Osteoblast (primary cell): ENCODE data around the gene PSMD1. TPM values are rescaled to one million over a fixed set of nuclear protein-coding genes. Genes with fewer than 3 reads are reported as not detected.

Source experiments
- DNase-seq: peaks from one replicate; pipeline ENCODE4 v3.0.0; 2011; ENCODE audit warnings: low spot score, mixed read lengths; ENCODE audit not compliant: insufficient read length; ENCODE audit errors: missing footprints
- H2AFZ ChIP-seq: 2 replicates; pipeline ENCODE4 v1.6.0; 2011; ENCODE audit warnings: mild to moderate bottlenecking, low read length
- H3K27ac ChIP-seq: 2 replicates; pipeline ENCODE4 v1.5.1; 2011; ENCODE audit warnings: mild to moderate bottlenecking, low read depth, low read length, moderate library complexity
- H3K27me3 ChIP-seq: 2 replicates; pipeline ENCODE4 v1.6.0; 2012; ENCODE audit warnings: mild to moderate bottlenecking, control low read depth, inconsistent platforms, low read length, moderate library complexity; ENCODE audit not compliant: insufficient read depth
- H3K36me3 ChIP-seq: 2 replicates; pipeline ENCODE4 v1.5.1; 2011; ENCODE audit warnings: mild to moderate bottlenecking, low read length, control low read depth, moderate library complexity; ENCODE audit not compliant: insufficient read depth
- H3K4me1 ChIP-seq: 2 replicates; pipeline ENCODE4 v1.5.1; 2011; ENCODE audit warnings: mild to moderate bottlenecking, low read length, control low read depth, moderate library complexity; ENCODE audit not compliant: insufficient read depth
- H3K4me2 ChIP-seq: 2 replicates; pipeline ENCODE4 v1.6.0; 2011; ENCODE audit warnings: mild to moderate bottlenecking, low read length; ENCODE audit not compliant: insufficient read depth
- H3K4me3 ChIP-seq: fragments of 200-600 bp; sonication (generic); 3 replicates; pipeline ENCODE4 v1.5.1; 2012; ENCODE audit warnings: mild to moderate bottlenecking, low read length, inconsistent platforms; ENCODE audit not compliant: insufficient read depth
- H3K79me2 ChIP-seq: 2 replicates; pipeline ENCODE4 v1.6.0; 2012; ENCODE audit warnings: mild to moderate bottlenecking, low read length, control low read depth, inconsistent platforms; ENCODE audit not compliant: insufficient read depth
- H3K9me3 ChIP-seq: 2 replicates; pipeline ENCODE4 v1.5.1; 2011; ENCODE audit warnings: low read depth, low read length, control low read depth
- H4K20me1 ChIP-seq: 2 replicates; pipeline ENCODE4 v1.6.0; 2012; ENCODE audit warnings: mild to moderate bottlenecking, low read length, control low read depth; ENCODE audit not compliant: insufficient read depth
- total RNA-seq: library from RNA; depleted of rRNA; stranded (reverse); fragments of >200 nt; gene quantifications from 2 replicates; pipeline ENCODE4 v1.2.3, GENCODE V29; 2012
- TF ChIP-seq, protein P1 (sequence below): IDR thresholded peaks from 2 replicates; pipeline ENCODE4 v1.5.1; 2011; ENCODE audit warnings: mild to moderate bottlenecking, low read depth, low read length, moderate library complexity; ENCODE audit errors: extremely low read depth

PSMD1 gene
- total RNA-seq, 1 donor = 112 TPM

- TF ChIP-seq, protein P1, sequence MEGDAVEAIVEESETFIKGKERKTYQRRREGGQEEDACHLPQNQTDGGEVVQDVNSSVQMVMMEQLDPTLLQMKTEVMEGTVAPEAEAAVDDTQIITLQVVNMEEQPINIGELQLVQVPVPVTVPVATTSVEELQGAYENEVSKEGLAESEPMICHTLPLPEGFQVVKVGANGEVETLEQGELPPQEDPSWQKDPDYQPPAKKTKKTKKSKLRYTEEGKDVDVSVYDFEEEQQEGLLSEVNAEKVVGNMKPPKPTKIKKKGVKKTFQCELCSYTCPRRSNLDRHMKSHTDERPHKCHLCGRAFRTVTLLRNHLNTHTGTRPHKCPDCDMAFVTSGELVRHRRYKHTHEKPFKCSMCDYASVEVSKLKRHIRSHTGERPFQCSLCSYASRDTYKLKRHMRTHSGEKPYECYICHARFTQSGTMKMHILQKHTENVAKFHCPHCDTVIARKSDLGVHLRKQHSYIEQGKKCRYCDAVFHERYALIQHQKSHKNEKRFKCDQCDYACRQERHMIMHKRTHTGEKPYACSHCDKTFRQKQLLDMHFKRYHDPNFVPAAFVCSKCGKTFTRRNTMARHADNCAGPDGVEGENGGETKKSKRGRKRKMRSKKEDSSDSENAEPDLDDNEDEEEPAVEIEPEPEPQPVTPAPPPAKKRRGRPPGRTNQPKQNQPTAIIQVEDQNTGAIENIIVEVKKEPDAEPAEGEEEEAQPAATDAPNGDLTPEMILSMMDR = no peak
- peaks cover 82% of the 10 kb centered on the region for H3K36me3 ChIP-seq
- no peak overlapping the region for H3K27ac ChIP-seq
- H4K20me1 ChIP-seq = no peaks in the 10 kb centered on the region
- no peaks in the 10 kb centered on the region for H3K4me1 ChIP-seq
- H3K27me3 ChIP-seq = no peaks in the 10 kb centered on the region
- DNase-seq = no peak
- H3K79me2 ChIP-seq = no peaks in the 10 kb centered on the region
- no peak overlapping the region for H3K4me3 ChIP-seq
- no peak overlapping the region for H2AFZ ChIP-seq
- no peak overlapping the region for H3K4me2 ChIP-seq
- no peaks in the 10 kb centered on the region for H3K9me3 ChIP-seq
Measured at GRCh38 chr2:231084565-231084964, 27.9 kb downstream of the PSMD1 start.

DNA sequence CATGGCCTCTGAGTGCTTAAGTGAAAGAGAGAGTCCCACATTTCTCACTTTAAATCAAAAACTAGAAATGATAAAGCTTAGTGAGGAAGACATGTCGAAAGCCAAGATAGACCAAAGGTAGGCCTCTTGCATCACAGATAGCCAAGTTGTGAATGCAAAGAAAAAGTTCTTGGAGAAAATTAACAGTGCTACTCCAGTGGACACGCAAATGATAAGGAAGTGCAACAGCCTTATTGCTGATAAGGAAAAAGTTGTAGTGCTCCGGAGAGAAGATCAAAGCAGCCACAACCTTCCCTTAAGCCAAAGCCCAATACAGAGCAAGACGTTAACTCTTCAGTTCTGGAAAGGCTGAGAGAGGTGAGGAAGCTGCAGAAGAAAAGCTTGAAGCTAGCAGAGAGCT is 32.1 kb downstream of the PSMD1 start:
- Histone ChIP-seq H3K36me3 (peaks cover 66% of the 10 kb centered on the region), H4K20me1 (no peaks in the 10 kb centered on the region), H3K9me3 (no peaks in the 10 kb centered on the region), H3K79me2 (peaks cover 11% of the 10 kb centered on the region), H3K4me2 (no peak overlapping the region), H3K4me3 (no peak overlapping the region), H3K27me3 (no peaks in the 10 kb centered on the region), H2AFZ (no peak overlapping the region), H3K27ac (no peak overlapping the region), H3K4me1 (no peaks in the 10 kb centered on the region)
- DNase-seq = no peak
- TF ChIP-seq, protein P1 = no peak

DNA sequence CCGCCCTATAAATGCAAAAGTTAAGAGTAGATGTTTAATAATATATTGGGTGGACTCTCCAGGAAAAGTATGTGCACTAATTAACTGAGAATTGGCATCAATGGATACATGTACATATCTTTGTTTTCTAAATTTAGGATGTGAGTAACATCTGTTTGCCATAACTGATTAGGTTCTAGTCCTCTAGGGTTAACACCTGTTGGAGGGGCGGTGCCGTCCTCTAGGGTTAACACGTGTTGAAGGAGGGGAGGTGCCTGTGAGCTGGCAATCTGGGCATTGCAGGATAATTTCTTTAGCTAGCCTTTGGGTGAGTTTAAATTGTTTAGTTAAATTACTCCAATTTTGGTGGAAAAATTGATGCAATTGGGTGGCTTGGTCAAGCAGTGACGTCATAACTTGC is 37.3 kb downstream of the PSMD1 start:
- Histone ChIP-seq H3K9me3 (no peaks in the 10 kb centered on the region), H3K4me3 (no peak overlapping the region), H3K36me3 (peaks cover 45% of the 10 kb centered on the region), H2AFZ (no peak overlapping the region), H3K4me1 (no peaks in the 10 kb centered on the region), H4K20me1 (peaks cover 3% of the 10 kb centered on the region), H3K79me2 (peaks cover 21% of the 10 kb centered on the region), H3K27ac (no peak overlapping the region), H3K27me3 (no peaks in the 10 kb centered on the region), H3K4me2 (no peak overlapping the region)
- TF ChIP-seq, protein P1 = no peak
- no peak for DNase-seq

GRCh38 chr2:231094736-231095346 is 38.2 kb downstream of the PSMD1 start:
- H3K4me2 ChIP-seq = no peak overlapping the region
- peaks cover 21% of the 10 kb centered on the region for H3K79me2 ChIP-seq
- peaks cover 3% of the 10 kb centered on the region for H4K20me1 ChIP-seq
- TF ChIP-seq, protein P1 = no peak
- peaks cover 54% of the 10 kb centered on the region for H3K36me3 ChIP-seq
- H3K9me3 ChIP-seq = peaks cover 5% of the 10 kb centered on the region
- no peak overlapping the region for H2AFZ ChIP-seq
- DNase-seq = no peak
- H3K4me3 ChIP-seq = no peak overlapping the region
- no peaks in the 10 kb centered on the region for H3K4me1 ChIP-seq
- no peaks in the 10 kb centered on the region for H3K27me3 ChIP-seq
- no peak overlapping the region for H3K27ac ChIP-seq
